Measurements from ENCODE around the gene GPBP1.
"Not testable (repeated sequence)": the region's sequence is repeated elsewhere in the genome, so short reads cannot be mapped to it uniquely, and the experiment has no call there.

The GPBP1 gene

GRCh38 chr5:57292336-57292735 is 118.5 kb downstream of the GPBP1 start:
- DNase-seq: no peak

GRCh38 chr5:57298295-57298984 is 124.6 kb downstream of the GPBP1 start:
- peak; percentile 90 for DNase-seq

- DNase-seq: peak; percentile 89
These were observed 125.2 kb downstream of the GPBP1 start for GRCh38 chr5:57298985-57299491.

- DNase-seq: no peak
These were observed 126.1 kb downstream of the GPBP1 start for GRCh38 chr5:57299986-57300385.

- peak; percentile 57 for DNase-seq
These were observed 128.3 kb downstream of the GPBP1 start for GRCh38 chr5:57302164-57302563.

GRCh38 chr5:57302643-57303042 is 128.8 kb downstream of the GPBP1 start:
- peak; percentile 55 for DNase-seq

GRCh38 chr5:57303985-57304384 is 130.1 kb downstream of the GPBP1 start:
- DNase-seq: no peak

GRCh38 chr5:57304931-57305330 is 131.1 kb downstream of the GPBP1 start:
- DNase-seq: no peak

GRCh38 chr5:57306359-57306758 is 132.5 kb downstream of the GPBP1 start:
- no peak for DNase-seq

GRCh38 chr5:57307516-57307915 is 133.7 kb downstream of the GPBP1 start:
- DNase-seq: no peak

- DNase-seq: not testable (repeated sequence)
These were observed 135.2 kb downstream of the GPBP1 start for GRCh38 chr5:57309022-57309421.

GRCh38 chr5:57311251-57311650 is 137.4 kb downstream of the GPBP1 start:
- DNase-seq: no peak

- no peak for DNase-seq
These were observed 138.3 kb downstream of the GPBP1 start for GRCh38 chr5:57311921-57312735.

- no peak for DNase-seq
These were observed 139.9 kb downstream of the GPBP1 start for GRCh38 chr5:57313716-57314115.
